Tibial nerve (tissue), 4 donors: Measurements from ENCODE around the gene BAG2.

Experiments used
- CTCF ChIP-seq, 5 experiments: fragments of 200-600 bp in 3 of 5; fragments of 450-650 bp in 2 of 5; sonication (generic) in 3 of 5; IDR thresholded peaks; one replicate each; pipeline ENCODE4 v1.5.1; 2016 to 2019; ENCODE audit warnings: antibody characterized with exemption in 5 of 5, mild to moderate bottlenecking in 3 of 5, moderate library complexity in 2 of 5
- EP300 ChIP-seq, 2 donors: sonication (generic); formaldehyde crosslinking; IDR thresholded peaks; one replicate each; pipeline ENCODE4 v1.6.1; 2017; ENCODE audit warnings: antibody characterized with exemption in 2 of 2, mild to moderate bottlenecking in 1 of 2
- POLR2A ChIP-seq, 2 donors: fragments of 450-650 bp; IDR thresholded peaks; one replicate each; pipeline ENCODE4 v1.6.1; 2017; ENCODE audit warnings: antibody characterized with exemption in 2 of 2, mild to moderate bottlenecking in 2 of 2, moderate library complexity in 2 of 2

GRCh38 chr6:57142178-57142525 is 30.0 kb upstream of the BAG2 start:
- TF ChIP-seq CTCF (IDR thresholded peaks at IDR 0.05) (no peak), EP300 (IDR thresholded peaks at IDR 0.05) (no peak), POLR2A (IDR thresholded peaks at IDR 0.05) (no peak)
